SH-SY5Y (cell line): ENCODE measurements around the gene PSME1.

Experiments used
- GATA2 ChIP-seq: IDR thresholded peaks from 2 replicates; pipeline ENCODE4 v1.6.1; 2011; ENCODE audit warnings: mild to moderate bottlenecking, low read depth, low read length
- GATA3 ChIP-seq: IDR thresholded peaks from 2 replicates; pipeline ENCODE4 v1.6.1; 2011; ENCODE audit warnings: low read depth, mild to moderate bottlenecking, low read length, moderate library complexity

DNA sequence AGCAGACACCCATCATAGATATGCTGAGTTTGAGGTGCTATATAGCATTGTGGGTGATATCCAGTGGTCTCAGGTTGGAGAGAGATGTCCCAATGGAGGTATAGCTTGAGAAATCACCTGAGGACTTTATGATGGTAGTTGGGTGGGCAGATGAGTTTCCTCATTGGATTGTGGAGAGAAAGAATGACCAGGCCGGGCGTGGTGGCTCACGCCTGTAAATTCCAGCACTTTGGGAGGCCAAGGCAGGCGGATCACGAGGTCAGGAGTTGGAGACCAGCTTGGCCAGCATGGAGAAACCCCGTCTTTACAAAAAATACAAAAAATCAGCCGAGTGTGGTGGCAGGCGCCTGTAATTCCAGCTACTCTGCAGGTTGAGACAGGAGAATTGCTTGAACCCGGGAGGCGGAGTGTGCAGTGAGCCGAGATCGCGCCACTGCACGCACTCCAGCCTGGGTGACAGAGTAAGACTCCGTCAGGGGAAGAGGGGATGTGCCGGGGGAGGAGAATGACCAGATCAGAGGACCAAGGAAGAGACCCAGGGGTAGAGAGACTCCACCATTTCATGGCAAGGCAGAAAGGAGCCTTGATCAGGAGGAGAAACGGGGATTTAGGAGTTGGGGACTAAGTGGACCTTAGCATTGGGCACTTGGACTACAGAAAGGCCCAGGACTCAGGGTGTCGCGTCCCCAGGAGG, 42.6 kb upstream of the PSME1 start:
- TF ChIP-seq GATA2 = no peak
- no peak for TF ChIP-seq GATA3
